Measurements from ENCODE around the gene CDH15.

CDH15 gene

DNA sequence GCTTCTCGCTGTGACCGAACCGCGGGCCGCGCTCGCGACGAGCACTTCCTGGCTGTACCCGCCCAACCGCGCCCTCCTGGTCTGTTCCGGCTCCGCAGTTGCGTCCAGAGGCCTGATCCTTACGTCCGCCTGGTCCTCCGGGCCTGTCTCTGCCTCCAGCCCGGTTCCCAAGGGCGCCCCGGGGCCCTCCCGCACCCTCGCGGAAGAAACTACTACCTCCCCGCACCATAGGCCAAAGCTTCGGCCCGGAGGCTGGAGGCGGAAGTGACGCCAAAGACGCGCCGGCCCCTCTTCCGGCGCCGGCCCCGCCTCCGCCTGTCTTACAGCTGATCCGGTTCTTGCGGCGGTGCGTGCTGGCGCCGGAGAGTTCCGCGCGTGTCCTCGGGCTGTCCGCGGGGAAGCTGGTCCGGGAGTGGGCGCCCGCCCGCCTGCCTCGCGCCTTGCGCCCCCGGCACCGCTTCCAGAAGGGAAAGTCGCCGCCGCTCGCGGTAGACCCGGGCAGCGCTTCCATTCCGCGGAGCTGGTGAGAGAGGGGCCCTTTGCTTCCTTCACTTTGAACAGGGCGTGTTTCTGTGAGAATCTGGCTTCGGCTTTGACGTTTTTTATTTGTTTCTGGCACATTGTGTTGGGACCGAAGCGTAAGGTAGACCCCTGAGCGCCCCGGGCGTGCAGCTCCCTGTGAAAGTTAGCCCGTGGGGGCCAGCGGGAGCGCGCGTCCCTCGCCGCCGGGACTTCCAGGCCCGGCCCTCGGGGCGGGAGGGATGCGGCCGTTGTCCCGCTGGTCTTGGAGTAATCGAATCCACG, 46.0 kb downstream of the CDH15 start, which contains the start of gene ZNF778:
TSS of gene ZNF778 (plus strand) at position 316 of the 804 bp plus-strand sequence. CDS start 3,425 bp downstream, outside the sequence.
- peak; percentile 87 for DNase-seq (ENCODE audit: low spot score)
- ChIA-PET CTCF (interaction anchor here (0.6 kb wide), 2 partner anchors 190 to 358 kb away, joined by 3 to 4 read pairs; partner anchors contain the start of gene CPNE7), POLR2A (ENCODE audit: low non-redundant PET) (interaction anchor here (0.6 to 0.9 kb wide), 4 partner anchors 25 to 596 kb away, joined by 3 to 6 read pairs (median 4); no protein-coding TSS in a partner anchor)
- no peak for TF ChIP-seq CTCF (conservative IDR thresholded peaks at IDR 0.05; ENCODE audit: low read depth)
- H3K27ac ChIP-seq, result peak within 1 kb of the TSS; percentile 88

- TF ChIP-seq CTCF (conservative IDR thresholded peaks at IDR 0.05; ENCODE audit: low read depth), result no peak
- POLR2A ChIA-PET (ENCODE audit: low non-redundant PET), result no interaction called here
- no peak overlapping the region for H3K27ac ChIP-seq
- CTCF ChIA-PET, result no interaction called here
- DNase-seq (ENCODE audit: low spot score), result no peak
Measured at GRCh38 chr16:89219365-89219764, 47.8 kb downstream of the CDH15 start.

GRCh38 chr16:89221604-89222003, 50.1 kb downstream of the CDH15 start:
- no peak for TF ChIP-seq CTCF (conservative IDR thresholded peaks at IDR 0.05; ENCODE audit: low read depth)
- POLR2A ChIA-PET (ENCODE audit: low non-redundant PET), result no interaction called here
- CTCF ChIA-PET, result no interaction called here
- H3K27ac ChIP-seq, result no peak overlapping the region
- DNase-seq (ENCODE audit: low spot score), result no peak

GRCh38 chr16:89222931-89223330, 51.4 kb downstream of the CDH15 start:
- CTCF ChIA-PET, result no interaction called here
- POLR2A ChIA-PET (ENCODE audit: low non-redundant PET), result no interaction called here
- no peak for DNase-seq (ENCODE audit: low spot score)
- no peak overlapping the region for H3K27ac ChIP-seq
- no peak for TF ChIP-seq CTCF (conservative IDR thresholded peaks at IDR 0.05; ENCODE audit: low read depth)

DNA sequence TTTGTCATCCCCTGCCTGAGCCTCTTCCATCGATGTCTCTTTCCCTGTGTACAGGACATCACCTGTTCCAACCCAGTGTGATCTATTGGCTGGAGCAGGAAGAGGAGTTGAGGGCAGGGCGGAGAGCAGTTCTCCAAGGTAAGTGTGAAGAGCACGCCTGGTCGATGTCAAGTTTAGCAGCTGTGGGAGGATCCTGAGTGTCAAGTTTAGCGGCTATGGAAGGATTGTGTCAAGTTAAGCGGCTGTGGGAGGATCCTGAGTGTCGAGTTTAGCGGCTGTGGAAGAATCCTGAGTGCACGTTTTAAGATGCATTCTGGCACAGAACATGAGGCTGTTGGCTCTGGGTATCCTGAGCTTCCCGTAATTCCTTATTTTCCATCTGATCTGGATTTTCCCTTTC, 53.1 kb downstream of the CDH15 start:
- CTCF ChIA-PET, result no interaction called here

DNA sequence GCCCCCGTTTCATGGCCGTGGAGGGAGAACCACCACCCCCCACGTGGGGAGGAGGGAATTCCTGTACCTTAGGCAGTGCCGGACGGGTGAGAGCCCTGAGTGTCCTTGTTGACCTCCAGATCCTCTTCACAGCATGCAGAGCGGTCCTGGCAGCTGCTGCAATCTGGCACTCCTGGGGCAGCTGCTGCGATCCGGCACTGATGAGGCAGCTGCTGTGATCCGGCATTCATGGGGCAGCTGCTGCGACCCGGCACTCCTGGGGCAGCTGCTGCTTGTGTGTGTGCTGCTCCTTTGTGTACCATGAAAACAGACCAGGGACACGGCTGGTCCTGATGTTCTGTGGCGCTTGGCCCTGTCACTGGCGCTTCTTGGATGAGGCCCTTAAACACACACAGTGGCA, 58.7 kb downstream of the CDH15 start:
- CTCF ChIA-PET, result no interaction called here

More for the DNA sequence above, 53.1 kb downstream of the CDH15 start:
- no peak for DNase-seq (ENCODE audit: low spot score)
- POLR2A ChIA-PET (ENCODE audit: low non-redundant PET), result interaction anchor here (0.6 kb wide), 1 partner anchor 41 kb away, joined by 3 read pairs; no protein-coding TSS in a partner anchor
- TF ChIP-seq CTCF (conservative IDR thresholded peaks at IDR 0.05; ENCODE audit: low read depth), result no peak
- H3K27ac ChIP-seq, result no peak overlapping the region

More for the DNA sequence above, 58.7 kb downstream of the CDH15 start:
- no peak for TF ChIP-seq CTCF (conservative IDR thresholded peaks at IDR 0.05; ENCODE audit: low read depth)
- no peak overlapping the region for H3K27ac ChIP-seq
- DNase-seq (ENCODE audit: low spot score), result no peak
- POLR2A ChIA-PET (ENCODE audit: low non-redundant PET), result no interaction called here
